ENCODE data around the gene STOM.
"Not testable (repeated sequence)": the region's sequence is repeated elsewhere in the genome, so short reads cannot be mapped to it uniquely, and the experiment has no call there.

The STOM gene

DNA sequence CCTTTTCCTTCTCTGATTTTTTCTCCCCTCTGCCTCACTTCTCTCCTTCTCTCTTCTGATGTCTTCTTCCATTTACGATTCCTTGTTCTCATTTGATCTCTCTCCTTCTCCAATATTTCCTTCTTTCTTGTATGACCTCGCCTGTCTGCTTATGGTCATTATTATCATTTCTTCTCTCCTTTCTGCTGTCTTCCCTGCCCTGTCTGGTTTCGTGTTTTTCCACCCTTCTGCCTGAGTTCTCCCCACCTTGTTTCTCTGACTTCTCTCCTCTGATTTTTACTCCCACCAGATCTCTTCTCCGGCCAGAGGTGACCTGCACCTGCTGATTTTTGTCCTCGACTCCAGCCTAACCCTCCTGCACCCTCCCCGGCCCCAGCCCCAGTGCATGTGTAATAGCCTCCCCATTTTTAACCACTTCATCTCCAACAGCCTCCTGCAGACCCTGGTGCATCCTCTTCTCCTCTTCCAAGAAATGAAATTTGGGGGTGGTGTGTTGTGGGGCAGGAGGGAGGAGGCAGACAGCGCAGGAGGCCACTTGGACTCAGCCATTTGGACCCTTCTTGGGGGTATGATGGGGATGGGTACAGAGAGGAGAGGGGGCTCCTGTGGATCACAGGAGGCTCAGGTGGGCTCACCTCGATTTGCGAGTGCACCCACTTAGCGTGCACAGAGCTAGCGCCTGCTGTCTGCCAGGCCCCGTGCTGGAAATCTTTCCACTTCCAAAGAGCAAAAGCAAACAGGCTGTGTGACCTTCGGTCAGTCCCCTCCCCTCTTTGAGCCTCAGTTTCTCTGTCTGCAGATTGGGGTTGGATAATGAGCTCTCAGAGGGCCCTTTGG lies 69.5 kb downstream of the STOM start:
- DNase-seq (ENCODE audit: low read depth) = no peak

DNA sequence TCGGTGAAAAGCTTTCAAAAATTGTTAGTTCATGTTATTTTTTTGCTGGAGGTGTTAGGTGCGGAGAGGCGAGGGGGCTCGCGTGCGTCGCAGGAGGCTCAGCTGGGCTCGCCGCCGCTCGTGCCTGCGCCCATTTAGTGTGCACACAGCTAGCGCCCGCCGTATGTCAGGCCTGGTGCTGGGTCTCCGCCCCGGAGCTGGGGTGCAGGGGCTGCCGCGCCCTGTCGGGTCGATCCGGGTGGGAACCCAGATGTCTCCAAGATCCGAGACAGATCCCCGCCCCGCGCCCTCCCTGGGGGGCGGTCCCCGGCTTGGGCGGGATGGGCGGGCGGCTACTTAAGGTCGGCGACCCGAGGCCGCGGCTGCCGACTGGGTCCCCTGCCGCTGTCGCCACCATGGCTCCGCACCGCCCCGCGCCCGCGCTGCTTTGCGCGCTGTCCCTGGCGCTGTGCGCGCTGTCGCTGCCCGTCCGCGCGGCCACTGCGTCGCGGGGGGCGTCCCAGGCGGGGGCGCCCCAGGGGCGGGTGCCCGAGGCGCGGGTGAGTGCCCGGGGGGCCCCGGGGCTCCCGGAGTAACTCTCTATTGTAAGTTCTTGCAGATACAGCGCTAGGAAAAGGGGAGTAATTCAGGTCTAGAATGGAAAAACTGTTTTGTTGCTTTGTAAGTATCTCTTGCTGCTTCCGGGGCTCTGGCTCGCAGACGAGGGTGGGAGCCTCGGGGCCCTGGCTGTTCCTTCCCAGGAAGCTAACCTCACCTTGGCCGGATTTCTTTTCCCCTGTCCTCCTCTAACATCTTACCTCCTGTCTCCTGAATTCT lies 70.4 kb downstream of the STOM start:
- DNase-seq (ENCODE audit: low read depth) = no peak

DNA sequence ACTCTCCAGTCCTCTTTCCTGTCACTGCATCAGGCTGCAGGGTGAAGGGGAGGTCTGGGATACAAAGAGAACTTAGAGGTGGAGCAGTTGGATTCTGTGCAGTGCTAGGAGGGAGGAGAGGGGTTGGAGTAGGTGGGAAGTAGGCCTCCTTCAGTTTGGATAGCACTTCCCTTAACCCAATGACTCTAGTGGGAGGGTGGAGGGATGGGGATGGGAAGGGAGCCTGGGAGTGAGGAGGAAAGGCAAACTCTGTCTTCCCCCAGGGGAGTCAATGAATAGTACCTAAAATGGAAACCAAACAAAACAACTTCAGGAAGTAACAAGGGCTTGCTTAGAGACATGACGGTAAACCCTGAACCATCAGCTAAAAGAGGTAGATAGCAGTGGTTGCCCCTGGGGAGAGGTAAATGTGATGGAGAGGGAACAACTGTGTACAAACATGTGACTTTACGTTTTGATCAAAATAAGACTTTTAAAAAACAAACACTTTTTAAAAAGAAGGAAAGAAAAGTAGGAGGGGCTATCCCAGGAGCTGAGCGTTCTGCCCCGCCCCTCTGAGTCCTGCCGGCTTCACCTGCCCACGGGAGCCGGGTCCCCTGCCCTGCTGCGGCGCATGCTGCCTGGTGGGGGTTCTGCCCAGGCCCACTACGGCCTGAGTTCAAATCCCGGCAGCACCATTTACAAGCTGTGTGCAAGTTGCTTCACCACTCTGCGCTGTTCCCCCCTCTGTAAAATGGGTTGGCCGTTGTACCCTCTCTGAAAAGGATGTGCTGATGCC lies 71.2 kb downstream of the STOM start:
- DNase-seq (ENCODE audit: low read depth) = no peak

DNA sequence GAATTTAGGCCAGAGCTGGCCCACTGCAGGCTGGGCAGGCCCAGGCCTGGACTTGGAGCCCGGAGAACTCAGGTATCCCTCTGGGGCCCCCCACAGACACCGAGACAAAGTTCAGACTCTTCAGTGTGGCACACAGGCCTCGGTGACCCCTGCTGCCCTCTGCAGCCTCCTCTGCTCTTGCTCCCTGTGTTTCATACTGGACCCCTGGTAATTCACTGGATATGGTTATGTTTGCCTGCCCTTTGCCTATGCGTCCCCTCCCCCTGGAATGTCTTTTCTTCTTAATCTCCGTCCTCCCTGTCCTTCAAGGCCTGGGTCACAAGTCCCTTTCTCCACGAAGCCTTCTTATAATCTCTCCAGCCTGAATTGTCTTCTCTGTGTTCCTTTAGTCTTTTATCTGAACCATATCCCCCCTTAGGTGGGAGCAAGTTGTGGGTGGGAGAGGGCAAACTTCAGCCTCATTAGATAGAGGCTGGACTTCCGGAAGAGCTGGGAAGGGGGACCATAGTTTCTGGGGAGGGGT lies 72.0 kb downstream of the STOM start:
- DNase-seq (ENCODE audit: low read depth) = no peak

DNA sequence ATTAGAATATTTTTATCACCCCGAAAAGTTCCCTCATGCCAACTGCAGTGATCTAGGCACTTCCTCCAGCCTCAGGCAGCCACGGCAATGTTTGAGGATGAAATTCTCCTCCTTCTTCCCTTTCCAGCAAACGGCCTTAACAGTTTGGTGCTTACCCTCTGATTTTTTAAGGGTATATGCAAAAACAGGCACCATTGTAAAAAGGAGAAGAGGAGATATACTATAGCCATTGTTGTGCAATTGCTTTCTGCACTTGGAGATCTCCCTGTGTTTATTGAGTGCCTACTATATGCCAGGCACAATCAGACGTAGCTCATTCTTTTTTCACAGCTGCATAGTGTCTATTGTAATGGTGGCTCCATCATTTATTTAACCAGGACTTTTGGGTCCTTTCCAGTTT lies 72.7 kb downstream of the STOM start:
- no peak for DNase-seq (ENCODE audit: low read depth)

DNA sequence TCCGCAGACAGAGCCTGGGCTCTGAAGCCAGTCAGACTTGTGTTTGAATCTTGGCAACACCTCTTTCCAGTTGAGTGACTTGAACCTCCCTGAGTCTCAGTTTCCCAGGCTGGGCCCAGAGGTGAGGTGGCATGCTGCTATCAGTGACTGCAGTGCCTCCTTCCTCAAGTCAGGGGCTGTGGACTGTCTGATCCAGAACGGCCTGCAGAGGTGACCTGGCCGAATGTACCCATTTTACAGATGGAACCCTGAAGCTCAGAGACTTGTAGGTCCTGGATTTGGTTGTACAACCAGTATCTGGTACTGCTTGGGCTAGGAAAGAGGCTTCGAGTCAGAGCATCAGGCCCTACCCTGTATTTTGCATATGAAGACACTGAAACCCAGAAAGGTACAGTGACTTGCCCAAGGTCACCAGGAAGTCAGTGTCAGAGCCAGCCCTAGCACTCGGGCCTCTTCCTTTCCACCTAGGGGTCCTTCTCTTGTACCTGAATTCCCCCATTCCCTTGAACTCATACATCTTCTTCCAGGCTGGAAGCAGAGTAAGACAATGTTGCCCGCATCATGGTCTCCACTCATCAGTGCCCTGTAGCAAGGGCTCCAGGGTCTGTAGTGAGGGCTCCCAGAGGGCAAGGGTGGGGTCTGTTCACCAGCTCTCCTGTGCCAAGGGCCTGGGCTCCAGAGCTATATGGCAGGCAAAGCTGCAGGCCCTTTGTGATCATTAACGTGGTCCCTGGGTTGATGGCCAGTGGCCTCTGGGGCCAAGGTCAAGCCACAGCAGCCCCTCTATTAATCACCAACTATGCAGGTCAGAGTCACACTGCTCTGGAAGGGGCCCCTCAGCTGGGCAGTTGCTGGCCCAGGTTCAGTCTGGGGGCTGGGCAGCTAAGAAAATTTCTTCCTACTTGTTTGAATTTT lies 73.6 kb downstream of the STOM start:
- DNase-seq (ENCODE audit: low read depth) = no peak

DNA sequence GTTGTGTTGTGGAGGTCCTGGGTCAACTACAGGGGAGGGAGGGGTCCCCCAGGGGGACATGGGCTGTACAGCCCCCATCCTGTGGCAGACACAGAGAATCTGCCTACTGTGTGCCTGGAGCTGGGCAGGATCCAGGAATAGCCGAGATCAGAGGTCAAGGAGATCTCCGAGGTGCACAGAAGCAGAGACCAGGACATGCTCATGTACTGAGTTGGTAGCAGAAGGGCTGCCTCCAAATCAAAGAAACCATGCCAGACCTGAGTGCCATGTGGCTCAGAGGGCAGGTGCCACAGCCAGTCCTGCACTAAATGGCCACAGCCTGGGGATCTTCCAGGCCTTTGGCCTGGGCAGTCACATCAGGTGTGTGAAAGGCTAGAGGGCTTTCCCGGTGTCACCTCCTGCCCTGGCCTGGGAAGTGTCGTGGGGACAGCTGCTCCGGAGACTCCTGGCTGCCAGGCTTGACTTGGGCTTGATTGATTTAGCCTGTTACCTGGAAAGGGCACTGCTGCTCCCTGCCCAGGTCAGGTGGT lies 74.3 kb downstream of the STOM start:
- no peak for DNase-seq (ENCODE audit: low read depth)

DNA sequence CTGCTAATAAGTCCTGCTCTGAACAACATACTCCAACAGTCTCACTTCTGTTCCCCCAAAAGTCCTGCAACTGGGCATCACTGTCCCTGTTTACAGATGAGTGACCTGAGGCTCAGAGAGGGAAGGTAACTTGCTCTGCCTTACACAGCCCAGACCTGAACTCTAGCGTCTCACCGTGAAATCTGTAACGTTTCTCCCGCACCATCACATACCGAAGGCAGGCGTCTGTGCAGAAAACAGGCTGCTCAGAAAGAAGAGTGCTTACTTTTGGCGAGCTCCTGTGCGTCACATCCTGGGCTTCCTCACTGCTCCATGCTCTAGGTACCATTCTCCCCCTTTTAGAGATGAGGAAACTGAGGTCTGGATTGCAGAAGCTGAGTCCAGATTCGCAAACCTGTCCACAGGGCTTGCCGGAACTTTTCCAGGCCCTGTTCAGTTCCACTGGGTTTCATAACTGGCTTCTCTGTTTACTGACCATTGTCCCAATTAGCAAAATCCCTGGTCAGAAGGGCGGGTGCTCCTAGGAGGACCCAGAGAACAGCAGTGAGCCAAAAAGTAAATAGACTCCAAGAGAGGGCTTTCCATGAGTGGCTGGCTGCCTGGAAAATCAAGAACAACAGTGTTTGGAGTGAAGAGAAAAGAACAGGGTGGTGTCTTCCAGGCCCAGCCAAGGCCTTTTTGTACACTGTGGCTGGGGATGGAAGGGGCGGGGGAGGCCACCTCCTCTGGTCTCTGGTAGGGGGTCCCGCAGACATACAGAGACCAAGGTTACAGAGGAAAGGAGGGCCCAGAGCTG lies 75.0 kb downstream of the STOM start:
- no peak for DNase-seq (ENCODE audit: low read depth)

DNA sequence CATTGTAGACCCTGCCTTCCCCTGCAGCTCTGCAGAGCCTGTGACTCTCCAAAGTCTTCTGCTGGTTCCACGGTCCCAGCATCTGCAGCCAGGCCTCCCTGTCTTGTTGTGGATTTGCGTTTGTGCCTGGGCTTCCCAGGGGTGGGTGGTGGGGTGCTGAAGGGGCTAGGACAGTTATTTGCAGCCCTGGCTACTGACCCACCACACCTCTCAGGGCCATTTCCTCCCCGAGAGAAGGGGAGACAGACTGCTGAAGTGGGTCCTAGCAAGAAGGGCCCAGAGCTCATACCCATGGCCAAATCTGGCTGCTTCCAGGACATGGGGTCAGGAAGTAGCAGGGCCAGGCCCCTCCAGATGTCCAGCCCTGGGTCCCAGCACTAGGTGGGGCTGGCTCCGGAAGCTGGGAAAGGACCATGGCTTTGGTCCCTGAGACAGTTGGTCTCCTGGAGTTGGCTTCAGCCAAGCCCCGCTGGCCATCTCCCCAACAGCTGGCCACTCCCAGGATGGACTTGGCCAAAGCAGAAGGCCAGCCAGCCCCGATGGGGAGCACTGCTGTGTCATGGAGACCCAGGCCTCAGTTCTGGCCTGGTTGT lies 75.8 kb downstream of the STOM start:
- DNase-seq (ENCODE audit: low read depth) = no peak

DNA sequence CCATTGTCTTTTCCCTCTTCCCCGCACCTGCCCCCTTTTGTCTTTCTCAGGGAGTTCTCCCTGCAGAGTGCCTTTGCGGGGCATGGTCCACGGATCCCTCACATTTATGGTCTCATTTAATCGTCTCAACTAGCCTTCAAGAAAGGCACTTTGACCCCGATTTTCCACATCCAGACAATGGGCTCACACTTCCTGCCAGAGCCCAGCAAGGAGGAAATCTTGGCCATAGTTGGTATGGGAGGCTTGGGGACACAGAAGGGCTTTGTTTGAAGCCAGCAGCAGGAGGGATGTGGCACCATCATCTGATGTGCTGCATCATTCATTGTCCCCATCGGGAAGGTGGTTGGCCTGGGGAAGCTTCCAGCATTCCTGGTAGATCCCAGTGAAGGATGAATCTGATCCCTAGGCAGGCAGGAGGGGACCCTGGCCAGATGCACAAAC lies 77.2 kb downstream of the STOM start:
- no peak for DNase-seq (ENCODE audit: low read depth)

DNA sequence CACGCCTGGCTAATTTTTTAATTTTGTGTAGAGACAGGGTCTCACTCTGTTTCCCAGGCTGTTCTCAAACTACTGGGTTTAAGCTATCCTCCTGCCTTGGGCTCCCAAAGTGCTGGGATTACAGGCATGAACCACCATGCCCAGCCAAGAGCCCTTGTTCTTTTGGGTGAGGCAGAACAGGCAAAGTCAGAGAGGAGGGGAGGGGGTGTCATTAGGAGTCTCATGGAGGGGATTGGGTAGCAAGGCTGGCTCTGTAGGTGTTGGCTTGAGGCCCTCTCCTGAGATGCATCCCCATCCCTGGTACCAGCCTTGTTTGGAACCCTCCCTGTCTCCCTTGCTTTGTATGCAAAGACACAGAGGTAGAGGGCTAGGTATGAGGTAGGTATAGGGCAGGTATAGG lies 78.0 kb downstream of the STOM start:
- DNase-seq (ENCODE audit: low read depth) = no peak

DNA sequence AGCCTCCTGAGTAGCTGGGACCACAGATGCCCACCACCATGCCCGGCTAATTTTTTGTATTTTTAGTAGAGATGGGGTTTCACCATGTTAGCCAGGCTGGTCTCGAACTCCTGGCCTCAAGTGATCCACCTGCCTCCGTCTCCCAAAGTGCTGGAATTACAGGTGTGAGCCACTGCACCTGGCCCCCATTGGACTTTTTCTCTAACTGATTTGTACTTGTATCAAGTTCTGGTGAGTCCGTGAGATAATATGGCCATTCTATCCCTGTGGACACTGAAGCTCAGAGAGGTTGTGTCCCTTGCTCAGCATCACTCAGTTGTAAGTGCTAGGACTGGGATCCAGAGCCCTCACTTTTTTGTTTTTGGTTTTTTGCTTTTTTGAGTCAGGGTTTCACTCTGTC lies 78.5 kb downstream of the STOM start:
- not testable (repeated sequence) for DNase-seq (ENCODE audit: low read depth)

DNA sequence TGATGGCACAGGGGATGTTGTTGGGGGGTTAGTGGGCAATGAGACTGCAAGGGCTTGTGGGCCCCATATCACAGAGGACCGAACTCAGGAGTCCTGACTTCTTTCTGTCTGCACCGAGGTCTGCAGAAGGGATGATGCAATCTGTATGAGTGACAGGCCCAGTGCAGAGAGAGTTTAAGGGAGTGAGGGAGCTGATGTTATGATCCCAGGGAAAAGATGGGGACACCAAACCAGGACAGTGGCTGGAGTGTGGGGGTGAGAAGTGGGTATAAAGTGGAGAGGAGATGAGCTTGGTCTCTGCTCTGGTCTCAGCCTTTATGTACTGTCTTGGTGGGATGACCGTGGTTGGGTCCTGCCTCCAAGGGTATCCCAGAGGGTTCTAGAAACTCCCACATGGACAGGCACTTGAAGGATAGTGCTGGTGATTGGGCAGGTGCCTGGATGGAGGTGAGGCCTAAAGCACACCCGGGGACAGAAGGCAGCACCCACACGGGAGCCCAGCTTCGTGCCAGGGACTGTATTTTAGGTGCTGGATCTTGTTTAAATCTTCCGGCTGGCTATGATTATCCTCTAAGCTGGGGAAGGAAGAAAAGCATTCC lies 80.2 kb downstream of the STOM start:
- DNase-seq (ENCODE audit: low read depth) = no peak

DNA sequence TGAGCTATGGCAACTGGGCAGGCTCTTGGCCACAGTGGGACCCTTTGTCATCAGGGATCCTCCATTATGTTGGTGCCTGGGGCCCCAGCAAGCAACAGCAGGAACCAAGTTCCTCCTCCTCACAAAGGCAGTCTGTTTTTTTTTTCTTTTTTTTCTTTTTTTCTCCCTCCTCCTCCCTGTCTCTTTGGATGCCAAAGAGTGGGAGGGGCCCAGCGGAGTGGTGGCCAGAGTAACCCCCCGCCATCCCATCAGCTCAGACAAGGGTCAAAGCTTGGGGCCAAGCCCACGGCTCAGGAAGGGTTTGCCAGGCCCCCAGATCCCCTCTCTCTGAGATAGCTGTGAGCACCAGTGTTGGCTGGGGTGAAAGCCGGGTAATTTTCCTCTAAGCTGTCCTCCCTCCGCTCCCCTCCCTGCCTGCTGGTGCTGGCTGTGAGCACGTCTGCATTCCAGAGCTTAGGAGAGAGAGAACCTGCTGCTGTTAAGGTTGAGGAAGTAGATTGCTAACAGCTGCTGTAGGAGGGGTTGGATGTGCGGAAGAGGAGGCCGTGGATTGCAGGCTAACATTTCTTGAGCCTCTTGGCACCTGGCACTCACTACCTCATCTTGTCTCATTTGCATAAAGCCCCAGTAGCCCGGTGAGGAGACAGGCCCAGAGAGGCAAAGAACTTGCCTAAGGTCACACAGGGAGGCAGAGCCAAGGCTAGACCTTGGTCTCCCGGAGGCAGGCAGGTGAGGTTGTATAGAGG lies 80.9 kb downstream of the STOM start:
- no peak for DNase-seq (ENCODE audit: low read depth)

All from activated T-helper 9 cell treated with anti-CD3 and anti-CD28 coated beads, Interleukin-2, amount 50 U/mL, for 16 hours (primary cell).